SH-SY5Y (cell line): ENCODE data around the gene LPIN2.

Experiments
- GATA2 ChIP-seq: IDR thresholded peaks from 2 replicates; pipeline ENCODE4 v1.6.1; 2011; ENCODE audit warnings: mild to moderate bottlenecking, low read depth, low read length
- GATA3 ChIP-seq: IDR thresholded peaks from 2 replicates; pipeline ENCODE4 v1.6.1; 2011; ENCODE audit warnings: low read depth, mild to moderate bottlenecking, low read length, moderate library complexity

DNA sequence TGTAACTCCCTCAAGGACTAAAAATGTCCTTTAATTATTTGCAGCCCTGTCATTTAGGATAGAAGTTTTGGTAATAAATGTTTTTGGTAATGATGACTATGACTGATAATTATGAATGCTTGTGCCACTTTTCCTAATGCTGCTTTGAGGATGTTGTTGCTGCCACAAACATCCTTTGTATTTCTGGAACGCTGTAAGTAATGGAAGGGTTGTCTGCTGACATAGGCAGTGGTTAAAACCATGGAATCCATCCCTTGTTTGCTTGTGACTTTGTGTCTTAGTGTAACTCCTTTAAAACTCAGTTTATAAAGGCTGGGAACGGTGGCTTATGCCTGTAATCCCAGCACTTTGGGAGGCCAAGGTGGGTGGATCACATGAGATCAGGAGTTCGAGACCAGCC is 19.8 kb upstream of the LPIN2 start:
- TF ChIP-seq GATA3, result no peak
- TF ChIP-seq GATA2, result no peak
